Vagina (tissue), 2 donors: ENCODE results near the gene MYOF. TPM values are rescaled to one million over a fixed set of nuclear protein-coding genes. Genes with fewer than 3 reads are reported as not detected.
"Not testable (repeated sequence)": the region's sequence is repeated elsewhere in the genome, so short reads cannot be mapped to it uniquely, and the experiment has no call there.

Source experiments
- DNase-seq, 2 donors: peaks; one replicate each; pipeline ENCODE4 v3.0.0-alpha.2; 2017; ENCODE audit errors: extremely low spot score in 2 of 2
- H3K27ac ChIP-seq: fragments of 200-600 bp; sonication (generic); one replicate; pipeline ENCODE4 v1.5.1; 2019
- H3K27me3 ChIP-seq: fragments of 200-600 bp; sonication (generic); one replicate; pipeline ENCODE4 v1.5.1; 2019
- H3K36me3 ChIP-seq, 2 donors: fragments of 200-600 bp; sonication (generic); one replicate each; pipeline ENCODE4 v1.5.1; 2017 to 2019
- H3K4me1 ChIP-seq: fragments of 200-600 bp; sonication (generic); one replicate; pipeline ENCODE4 v1.5.1; 2019
- H3K4me3 ChIP-seq, 2 donors: fragments of 200-600 bp; sonication (generic); 1 replicate in 1 of 2; 2 replicates in 1 of 2; pipeline ENCODE4 v1.5.1; 2016 to 2019
- H3K9me3 ChIP-seq: fragments of 200-600 bp; sonication (generic); one replicate; pipeline ENCODE4 v1.5.1; 2019
- POLR2A ChIP-seq, 2 donors: fragments of 450-650 bp; IDR thresholded peaks; one replicate each; pipeline ENCODE4 v1.6.1; 2017; ENCODE audit warnings: antibody characterized with exemption in 2 of 2, mild to moderate bottlenecking in 2 of 2, moderate library complexity in 2 of 2
- POLR2AphosphoS5 ChIP-seq, 2 donors: sonication (generic); formaldehyde crosslinking; IDR thresholded peaks; one replicate each; pipeline ENCODE4 v1.9.0; 2017; ENCODE audit warnings: antibody characterized with exemption in 2 of 2, mild to moderate bottlenecking in 2 of 2, low read depth in 1 of 2; ENCODE audit not compliant: insufficient read depth in 1 of 2
- intact Hi-C: fragments of 100-400 bp; cut with DNase I; formaldehyde crosslinking; loops from one replicate; pipeline ENCODE4 v1.15.1; 2023
- total RNA-seq: library from RNA; depleted of rRNA; stranded (reverse); fragments of >200 nt; gene quantifications from one replicate; pipeline ENCODE4 v1.2.3, GENCODE V29; 2016
- TF ChIP-seq, protein P1 (sequence below), 3 experiments: fragments of 450-650 bp in 2 of 3; fragments of 200-600 bp in 1 of 3; sonication (generic) in 1 of 3; IDR thresholded peaks; one replicate each; pipeline ENCODE4 v1.5.1; 2017 to 2019; ENCODE audit warnings: antibody characterized with exemption in 3 of 3, mild to moderate bottlenecking in 2 of 3, moderate library complexity in 2 of 3

The MYOF gene
- total RNA-seq, 1 donor from 2014 or later = 107 TPM

DNA sequence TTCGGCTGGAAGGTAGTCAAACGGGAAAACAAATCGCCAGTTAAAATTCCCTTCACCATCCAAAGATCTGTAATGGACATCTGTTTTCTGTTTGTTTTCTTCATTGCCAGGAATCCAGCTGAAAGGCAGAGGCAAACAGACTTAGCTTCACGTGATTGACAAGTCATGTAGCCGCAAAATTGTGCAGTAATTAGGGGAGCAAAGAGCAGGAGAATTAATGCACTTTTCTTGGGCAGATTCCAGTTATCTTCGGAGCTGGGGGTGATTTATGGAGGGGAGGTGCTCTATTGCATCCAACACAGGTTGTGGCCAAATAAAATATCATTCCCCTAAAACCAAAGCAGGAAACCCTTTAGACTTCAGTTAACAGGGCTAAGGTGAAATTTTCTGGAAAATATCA is 162.2 kb downstream of the MYOF start:
- Histone ChIP-seq H3K36me3 (peaks cover 0 to 71% of the 10 kb centered on the region in 2 donors), H3K4me1 (no peaks in the 10 kb centered on the region), H3K27ac (no peak overlapping the region), H3K9me3 (no peaks in the 10 kb centered on the region), H3K4me3 (no peak overlapping the region), H3K27me3 (no peaks in the 10 kb centered on the region)
- no peak for TF ChIP-seq POLR2A (IDR thresholded peaks at IDR 0.05)
- no peak for TF ChIP-seq POLR2AphosphoS5 (IDR thresholded peaks at IDR 0.05; ENCODE audit: insufficient read depth in 1 of 2, low read depth in 1 of 2)
- TF ChIP-seq, protein P1, sequence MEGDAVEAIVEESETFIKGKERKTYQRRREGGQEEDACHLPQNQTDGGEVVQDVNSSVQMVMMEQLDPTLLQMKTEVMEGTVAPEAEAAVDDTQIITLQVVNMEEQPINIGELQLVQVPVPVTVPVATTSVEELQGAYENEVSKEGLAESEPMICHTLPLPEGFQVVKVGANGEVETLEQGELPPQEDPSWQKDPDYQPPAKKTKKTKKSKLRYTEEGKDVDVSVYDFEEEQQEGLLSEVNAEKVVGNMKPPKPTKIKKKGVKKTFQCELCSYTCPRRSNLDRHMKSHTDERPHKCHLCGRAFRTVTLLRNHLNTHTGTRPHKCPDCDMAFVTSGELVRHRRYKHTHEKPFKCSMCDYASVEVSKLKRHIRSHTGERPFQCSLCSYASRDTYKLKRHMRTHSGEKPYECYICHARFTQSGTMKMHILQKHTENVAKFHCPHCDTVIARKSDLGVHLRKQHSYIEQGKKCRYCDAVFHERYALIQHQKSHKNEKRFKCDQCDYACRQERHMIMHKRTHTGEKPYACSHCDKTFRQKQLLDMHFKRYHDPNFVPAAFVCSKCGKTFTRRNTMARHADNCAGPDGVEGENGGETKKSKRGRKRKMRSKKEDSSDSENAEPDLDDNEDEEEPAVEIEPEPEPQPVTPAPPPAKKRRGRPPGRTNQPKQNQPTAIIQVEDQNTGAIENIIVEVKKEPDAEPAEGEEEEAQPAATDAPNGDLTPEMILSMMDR (IDR thresholded peaks at IDR 0.05) = no peak
- DNase-seq = no peak
- intact Hi-C loops = no loop called here

DNA sequence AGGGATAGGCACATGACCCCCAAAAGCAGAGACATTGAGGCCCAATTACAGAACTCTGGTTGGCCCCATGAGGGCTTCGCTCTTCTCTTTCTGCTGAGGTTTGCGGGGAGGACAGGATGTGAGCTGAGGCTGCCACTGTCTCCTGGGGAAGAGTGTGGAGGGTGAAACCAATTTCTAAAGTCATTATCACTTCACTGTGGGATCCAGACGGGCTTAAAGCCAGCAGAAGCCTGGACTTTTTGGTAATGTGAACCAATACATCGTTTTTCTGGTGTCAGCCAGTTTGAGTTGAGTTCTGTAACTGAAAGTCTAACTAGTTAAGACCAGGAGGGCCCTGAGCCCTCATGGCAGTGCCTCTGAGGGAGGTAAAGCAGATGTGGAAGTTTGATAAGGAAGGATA is 163.0 kb downstream of the MYOF start:
- Histone ChIP-seq H3K4me1 (no peaks in the 10 kb centered on the region), H3K27me3 (no peaks in the 10 kb centered on the region), H3K27ac (no peak overlapping the region), H3K36me3 (peaks cover 0 to 70% of the 10 kb centered on the region in 2 donors), H3K9me3 (no peaks in the 10 kb centered on the region), H3K4me3 (no peak overlapping the region)
- intact Hi-C loops = no loop called here
- DNase-seq = no peak
- no peak for TF ChIP-seq POLR2A (IDR thresholded peaks at IDR 0.05)
- TF ChIP-seq, protein P1 (IDR thresholded peaks at IDR 0.05) = no peak
- TF ChIP-seq POLR2AphosphoS5 (IDR thresholded peaks at IDR 0.05; ENCODE audit: insufficient read depth in 1 of 2, low read depth in 1 of 2) = no peak

DNA sequence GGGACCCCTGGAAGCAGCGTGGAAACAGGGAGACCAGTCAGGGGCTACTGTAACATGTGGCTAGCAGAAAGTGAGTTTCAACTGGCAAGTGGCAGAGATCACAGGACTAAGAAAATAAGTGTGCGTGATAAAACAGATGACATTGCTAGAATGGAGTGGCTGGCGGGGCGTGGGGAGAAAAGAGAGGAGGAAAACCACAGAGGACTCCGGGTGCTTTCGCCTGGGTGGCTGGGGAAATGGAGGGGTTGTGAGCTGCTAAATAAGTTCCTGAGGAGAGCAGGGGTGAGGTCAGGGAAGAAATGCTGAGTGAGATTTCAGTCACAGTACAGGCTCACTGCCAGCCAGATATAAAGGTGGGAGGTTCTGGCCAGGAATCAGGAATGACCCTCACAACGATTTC is 166.9 kb downstream of the MYOF start:
- no peak for DNase-seq
- intact Hi-C loops = no loop called here
- peaks cover 0 to 89% of the 10 kb centered on the region in 2 donors for H3K36me3 ChIP-seq

DNA sequence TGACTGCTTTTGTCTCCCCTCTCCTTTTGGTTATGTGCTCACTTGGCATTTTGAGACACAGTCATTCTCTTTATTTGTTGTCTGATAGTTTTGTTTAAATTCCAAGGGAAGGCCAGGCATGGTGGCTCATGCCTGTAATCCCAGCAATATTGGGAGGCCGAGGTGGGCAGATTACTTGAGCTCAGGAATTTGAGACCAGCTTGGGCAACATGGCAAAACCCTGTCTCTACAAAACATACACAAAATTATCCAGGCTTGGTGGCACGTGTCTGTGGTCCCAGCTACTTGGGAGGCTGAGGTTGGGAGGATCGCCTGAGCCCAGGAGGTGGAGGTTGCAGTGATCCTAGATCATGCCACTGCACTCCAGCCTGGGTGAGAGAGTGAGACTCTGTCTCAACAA is 167.5 kb downstream of the MYOF start:
- H3K27me3 ChIP-seq, H3K4me3 ChIP-seq, H3K27ac ChIP-seq, H3K4me1 ChIP-seq, intact Hi-C loops, H3K9me3 ChIP-seq, DNase-seq: not testable (repeated sequence)
- H3K36me3 ChIP-seq = peaks cover 0 to 95% of the 10 kb centered on the region in 2 donors

More for the DNA sequence above, 166.9 kb downstream of the MYOF start:
- H3K4me1 ChIP-seq = no peaks in the 10 kb centered on the region
- no peaks in the 10 kb centered on the region for H3K27me3 ChIP-seq
- H3K4me3 ChIP-seq = no peak overlapping the region
- H3K27ac ChIP-seq = no peak overlapping the region
- TF ChIP-seq POLR2AphosphoS5 (IDR thresholded peaks at IDR 0.05; ENCODE audit: insufficient read depth in 1 of 2, low read depth in 1 of 2) = no peak
- no peak for TF ChIP-seq POLR2A (IDR thresholded peaks at IDR 0.05)
- TF ChIP-seq, protein P1 (IDR thresholded peaks at IDR 0.05) = no peak
- H3K9me3 ChIP-seq = no peaks in the 10 kb centered on the region

- Histone ChIP-seq H3K36me3 (peaks cover 0 to 93% of the 10 kb centered on the region in 2 donors), H3K27me3 (no peaks in the 10 kb centered on the region), H3K9me3 (no peaks in the 10 kb centered on the region), H3K4me3 (no peak overlapping the region), H3K4me1 (no peaks in the 10 kb centered on the region), H3K27ac (no peak overlapping the region)
- TF ChIP-seq POLR2AphosphoS5 (IDR thresholded peaks at IDR 0.05; ENCODE audit: insufficient read depth in 1 of 2, low read depth in 1 of 2) = no peak
- no peak for TF ChIP-seq POLR2A (IDR thresholded peaks at IDR 0.05)
- TF ChIP-seq, protein P1 (IDR thresholded peaks at IDR 0.05) = no peak
- no peak for DNase-seq
- intact Hi-C loops = no loop called here
Observed at GRCh38 chr10:93313798-93314197, 168.3 kb downstream of the MYOF start.
